HFFc6 (cell line): ENCODE results near the gene DISC1. TPM values are rescaled to one million over a fixed set of nuclear protein-coding genes. Genes with fewer than 3 reads are reported as not detected.

Source experiments
- DNase-seq: peaks from one replicate; pipeline ENCODE4 v3.0.0-alpha.2; 2018
- H3K27ac Mint-ChIP-seq: 2 replicates; pipeline ENCODE4 v1.8.0; 2020; ENCODE audit warnings: mild to moderate bottlenecking, mixed read lengths
- H3K27me3 Mint-ChIP-seq: 2 replicates; pipeline ENCODE4 v1.8.0; 2021; ENCODE audit warnings: mild to moderate bottlenecking, moderate library complexity, mixed read lengths; ENCODE audit not compliant: insufficient read depth
- H3K36me3 Mint-ChIP-seq: 2 replicates; pipeline ENCODE4 v1.8.0; 2021; ENCODE audit warnings: low read depth, mixed read lengths
- H3K4me1 Mint-ChIP-seq: 2 replicates; pipeline ENCODE4 v1.8.0; 2020; ENCODE audit warnings: low read depth, mixed read lengths
- H3K4me3 Mint-ChIP-seq: 2 replicates; pipeline ENCODE4 v1.8.0; 2020; ENCODE audit warnings: mild to moderate bottlenecking, moderate library complexity, mixed read lengths
- H3K9me3 Mint-ChIP-seq: 2 replicates; pipeline ENCODE4 v1.8.0; 2020; ENCODE audit warnings: mild to moderate bottlenecking, mixed read lengths
- total RNA-seq, 6 experiments: library from RNA; stranded (reverse); fragmentation: NEBNext Ultra II Directional; extraction: Animal tissue kit (Norgen Biotek cat#: 25700); gene quantifications; 2 replicates in 1 of 6; 3 replicates in 5 of 6; pipeline ENCODE4 v1.2.3, GENCODE V29; 2021
- TF ChIP-seq, protein P1 (sequence below): fragments of 200-600 bp; sonication (generic); IDR thresholded peaks from 2 replicates; pipeline ENCODE4 v1.5.0; 2021; ENCODE audit warnings: antibody characterized with exemption, mild to moderate bottlenecking

The DISC1 gene
- total RNA-seq, 6 experiments from 2014 or later: 1.3 to 4.3 (median 1.9) TPM

DNA sequence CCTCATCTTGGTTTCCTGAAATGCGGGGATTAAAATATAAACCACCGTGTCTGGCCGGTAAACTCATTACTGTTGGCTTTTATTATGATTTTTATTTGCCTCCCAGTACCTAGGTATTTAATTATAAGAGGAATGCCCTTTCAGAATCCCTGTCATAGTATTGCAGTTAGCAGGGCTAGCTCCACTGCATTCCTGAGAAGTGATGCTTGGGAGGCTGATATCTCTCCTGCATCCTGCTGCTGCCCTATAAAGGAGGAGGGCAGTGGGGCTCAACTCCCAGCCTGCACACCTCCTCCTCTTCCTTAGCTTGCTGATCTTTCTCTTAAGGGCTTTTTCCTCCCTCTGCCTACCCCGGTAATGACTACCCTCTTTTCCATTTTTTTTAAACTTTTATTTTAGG lies 19.9 kb upstream of the DISC1 start:
- Mint-ChIP-seq H3K4me3 (no peak overlapping the region), H3K27ac (no peak overlapping the region), H3K4me1 (peaks cover 32% of the 10 kb centered on the region), H3K27me3 (peaks cover 22% of the 10 kb centered on the region), H3K36me3 (no peaks in the 10 kb centered on the region), H3K9me3 (no peaks in the 10 kb centered on the region)
- TF ChIP-seq, protein P1, sequence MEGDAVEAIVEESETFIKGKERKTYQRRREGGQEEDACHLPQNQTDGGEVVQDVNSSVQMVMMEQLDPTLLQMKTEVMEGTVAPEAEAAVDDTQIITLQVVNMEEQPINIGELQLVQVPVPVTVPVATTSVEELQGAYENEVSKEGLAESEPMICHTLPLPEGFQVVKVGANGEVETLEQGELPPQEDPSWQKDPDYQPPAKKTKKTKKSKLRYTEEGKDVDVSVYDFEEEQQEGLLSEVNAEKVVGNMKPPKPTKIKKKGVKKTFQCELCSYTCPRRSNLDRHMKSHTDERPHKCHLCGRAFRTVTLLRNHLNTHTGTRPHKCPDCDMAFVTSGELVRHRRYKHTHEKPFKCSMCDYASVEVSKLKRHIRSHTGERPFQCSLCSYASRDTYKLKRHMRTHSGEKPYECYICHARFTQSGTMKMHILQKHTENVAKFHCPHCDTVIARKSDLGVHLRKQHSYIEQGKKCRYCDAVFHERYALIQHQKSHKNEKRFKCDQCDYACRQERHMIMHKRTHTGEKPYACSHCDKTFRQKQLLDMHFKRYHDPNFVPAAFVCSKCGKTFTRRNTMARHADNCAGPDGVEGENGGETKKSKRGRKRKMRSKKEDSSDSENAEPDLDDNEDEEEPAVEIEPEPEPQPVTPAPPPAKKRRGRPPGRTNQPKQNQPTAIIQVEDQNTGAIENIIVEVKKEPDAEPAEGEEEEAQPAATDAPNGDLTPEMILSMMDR: no peak
- DNase-seq: peak; percentile 32

DNA sequence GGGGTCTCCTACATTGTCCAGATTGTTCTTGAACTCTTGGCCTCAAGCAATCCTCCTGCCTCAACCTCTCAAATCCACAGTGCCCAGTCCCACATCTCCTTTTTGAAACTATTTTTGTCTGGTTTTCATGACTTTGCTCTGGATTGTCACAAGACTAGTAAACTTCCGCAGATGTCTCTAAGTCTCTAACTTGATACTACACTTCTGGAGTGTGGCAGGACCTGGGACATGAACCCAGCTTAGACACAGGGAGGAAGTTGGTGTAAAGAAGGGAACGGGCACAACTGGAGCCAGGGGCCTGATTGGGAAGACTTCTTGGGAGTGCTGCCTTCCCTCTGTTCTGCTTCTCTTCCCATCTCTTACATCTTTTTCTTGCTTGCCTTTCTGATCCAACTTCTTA lies 16.2 kb upstream of the DISC1 start:
- Mint-ChIP-seq H3K9me3 (no peaks in the 10 kb centered on the region), H3K27me3 (peaks cover 22% of the 10 kb centered on the region), H3K27ac (no peak overlapping the region)

DNA sequence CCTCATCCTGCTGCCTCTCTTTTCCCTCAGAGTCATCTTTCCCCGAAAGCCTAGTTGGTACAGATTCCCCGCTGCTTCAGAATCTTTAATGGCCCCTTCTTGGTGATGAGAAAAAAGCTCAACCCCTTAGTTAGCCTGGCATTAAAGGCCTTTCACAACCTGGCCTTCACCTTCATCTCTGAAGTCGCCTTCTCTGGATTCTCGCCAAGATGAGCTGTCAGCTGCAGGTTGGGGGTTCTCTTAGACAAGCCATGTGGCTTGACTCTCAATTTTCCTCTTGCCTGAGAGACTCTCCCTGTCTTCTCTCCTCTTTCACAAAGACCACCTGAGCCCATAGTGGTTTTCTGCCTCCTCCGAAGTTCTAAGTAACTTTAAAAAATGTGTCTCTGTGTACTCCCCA lies 15.5 kb upstream of the DISC1 start:
- Mint-ChIP-seq H3K4me1 (peaks cover 11% of the 10 kb centered on the region), H3K9me3 (no peaks in the 10 kb centered on the region), H3K4me3 (no peak overlapping the region), H3K27me3 (peaks cover 22% of the 10 kb centered on the region), H3K27ac (no peak overlapping the region), H3K36me3 (peaks cover 1% of the 10 kb centered on the region; the same call in 1 of the 2 replicates)
- no peak for DNase-seq
- TF ChIP-seq, protein P1: no peak

More for the DNA sequence above, 16.2 kb upstream of the DISC1 start:
- Mint-ChIP-seq H3K4me3 (no peak overlapping the region), H3K36me3 (no peaks in the 10 kb centered on the region), H3K4me1 (peaks cover 13% of the 10 kb centered on the region)
- TF ChIP-seq, protein P1: no peak
- no peak for DNase-seq

DNA sequence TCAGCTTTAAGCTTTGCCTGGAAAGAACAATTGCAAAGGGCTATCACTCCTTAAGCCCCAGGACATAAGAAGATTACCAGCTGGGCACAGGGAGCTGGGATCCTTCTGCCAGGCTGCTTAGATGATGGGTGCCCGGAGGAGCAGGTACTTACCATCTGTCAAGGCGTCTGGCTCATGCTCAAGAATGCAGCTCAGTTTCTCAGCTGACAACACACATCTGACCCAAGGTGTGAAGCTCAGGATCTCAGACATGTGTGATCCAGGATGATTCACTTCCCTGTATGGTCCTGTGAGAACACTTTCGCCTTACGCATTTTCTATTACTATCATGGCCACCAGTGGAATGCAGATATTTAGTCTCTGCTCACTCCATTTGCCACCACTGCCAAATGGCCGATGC lies 14.7 kb upstream of the DISC1 start:
- TF ChIP-seq, protein P1: no peak

DNA sequence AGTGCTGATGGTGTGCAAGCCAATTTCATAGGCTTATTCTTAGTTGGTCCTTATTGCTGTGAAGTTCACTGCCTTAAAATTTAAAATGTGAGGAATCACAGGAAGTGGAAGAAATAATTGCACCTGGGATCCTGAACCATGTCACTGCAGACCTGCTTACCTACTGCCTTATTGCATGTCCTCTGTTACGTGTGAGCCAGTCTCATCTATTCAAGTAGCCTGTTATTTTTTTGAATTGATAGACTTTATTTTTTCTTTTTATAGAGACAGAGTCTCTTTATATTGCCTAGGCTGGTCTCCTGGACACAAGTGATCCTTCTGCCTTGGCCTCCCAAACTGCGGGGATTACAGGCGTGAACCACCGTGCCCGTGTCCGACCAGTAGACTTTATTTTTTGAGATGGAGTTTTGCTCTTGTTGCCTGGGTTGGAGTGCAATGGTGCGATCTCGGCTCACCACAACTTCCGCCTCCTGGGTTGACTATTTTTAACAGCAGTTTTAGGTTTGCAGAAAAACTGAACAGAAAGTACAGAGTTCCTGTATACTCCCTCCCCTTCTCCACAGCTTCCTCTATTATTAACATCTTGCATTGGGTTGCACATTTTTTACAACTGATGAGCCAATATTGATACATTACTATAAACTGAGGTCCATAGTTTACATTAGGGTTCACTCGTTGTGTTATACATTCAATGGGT lies 14.0 kb upstream of the DISC1 start:
- H3K9me3 Mint-ChIP-seq: no peaks in the 10 kb centered on the region
- TF ChIP-seq, protein P1: no peak
- H3K4me3 Mint-ChIP-seq: no peak overlapping the region
- H3K4me1 Mint-ChIP-seq: peaks cover 9% of the 10 kb centered on the region; the same call in 1 of the 2 replicates
- peaks cover 19% of the 10 kb centered on the region for H3K27me3 Mint-ChIP-seq
- H3K36me3 Mint-ChIP-seq: peaks cover 4% of the 10 kb centered on the region; the same call in 1 of the 2 replicates
- DNase-seq: no peak
- no peak overlapping the region for H3K27ac Mint-ChIP-seq

More for the DNA sequence above, 14.7 kb upstream of the DISC1 start:
- Mint-ChIP-seq H3K36me3 (peaks cover 4% of the 10 kb centered on the region; the same call in 1 of the 2 replicates), H3K9me3 (no peaks in the 10 kb centered on the region), H3K4me1 (peaks cover 10% of the 10 kb centered on the region), H3K4me3 (no peak overlapping the region), H3K27me3 (peaks cover 19% of the 10 kb centered on the region), H3K27ac (no peak overlapping the region)
- DNase-seq: no peak
